ENCODE results near the gene AMHR2.

- TF ChIP-seq EZH2 (IDR thresholded peaks at IDR 0.05; ENCODE audit: insufficient read depth, poor library complexity, severe bottlenecking) (no peak), EZH2phosphoT487 (IDR thresholded peaks at IDR 0.05; ENCODE audit: insufficient read depth, low read depth) (no peak)
Measured at GRCh38 chr12:53424626-53425514, 1.2 kb downstream of the AMHR2 start.
